ENCODE data around the gene SUPT20HL1. TPM values are rescaled to one million over a fixed set of nuclear protein-coding genes. Genes with fewer than 3 reads are reported as not detected.

SUPT20HL1 gene
- total RNA-seq, 4 donors from 2014 or later = 0.54 TPM; not detected in 3

DNA sequence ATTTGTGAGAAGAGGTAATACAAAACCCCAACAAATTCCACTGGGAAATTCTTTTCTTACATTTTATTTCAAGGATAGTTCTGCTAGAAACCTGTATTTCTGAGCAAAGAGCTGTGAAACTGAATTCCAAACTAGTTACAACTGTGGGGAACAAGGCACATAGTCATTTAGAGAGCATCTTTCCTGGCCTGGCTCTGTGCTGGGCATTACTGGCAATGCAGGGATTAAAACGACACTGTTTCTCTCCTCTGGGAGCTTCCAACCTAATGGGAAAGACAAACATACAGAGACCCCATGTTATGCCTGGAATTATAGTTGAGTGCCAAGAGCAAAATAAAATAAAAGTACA lies 36.5 kb downstream of the SUPT20HL1 start:
- H3K4me3 ChIP-seq = no peak overlapping the region
- H3K27me3 ChIP-seq = no peaks in the 10 kb centered on the region
- H3K36me3 ChIP-seq = no peaks in the 10 kb centered on the region
- H3K9me3 ChIP-seq = no peaks in the 10 kb centered on the region
- DNase-seq = no peak
- TF ChIP-seq CTCF (IDR thresholded peaks at IDR 0.05) = no peak
- no peak for TF ChIP-seq POLR2A (IDR thresholded peaks at IDR 0.05)
- H3K27ac ChIP-seq = no peak overlapping the region
- no peaks in the 10 kb centered on the region for H3K4me1 ChIP-seq

DNA sequence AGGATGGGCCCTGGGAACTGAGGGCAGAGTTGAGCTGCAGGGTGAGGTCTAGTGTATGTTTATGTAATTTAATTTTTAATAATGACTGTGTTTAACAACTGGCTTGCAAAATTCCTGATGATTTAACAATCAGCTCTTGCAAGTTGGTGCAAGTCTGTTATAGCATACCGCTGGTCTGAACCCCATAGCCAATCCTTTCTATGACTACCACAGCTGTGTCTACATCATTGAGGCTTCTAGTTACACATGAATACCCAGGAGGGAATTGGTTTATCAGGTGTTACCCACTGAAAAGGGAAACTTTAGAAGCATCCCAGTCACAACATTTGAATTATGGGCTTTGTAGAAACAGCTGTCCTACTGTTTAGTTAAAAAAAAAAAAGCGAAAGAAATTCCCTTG lies 38.3 kb downstream of the SUPT20HL1 start:
- DNase-seq = no peak
- no peaks in the 10 kb centered on the region for H3K27me3 ChIP-seq
- no peak overlapping the region for H3K27ac ChIP-seq
- H3K36me3 ChIP-seq = no peaks in the 10 kb centered on the region
- H3K4me3 ChIP-seq = no peak overlapping the region
- H3K9me3 ChIP-seq = no peaks in the 10 kb centered on the region
- no peaks in the 10 kb centered on the region for H3K4me1 ChIP-seq
- TF ChIP-seq CTCF (IDR thresholded peaks at IDR 0.05) (no peak), POLR2A (IDR thresholded peaks at IDR 0.05) (no peak)

DNA sequence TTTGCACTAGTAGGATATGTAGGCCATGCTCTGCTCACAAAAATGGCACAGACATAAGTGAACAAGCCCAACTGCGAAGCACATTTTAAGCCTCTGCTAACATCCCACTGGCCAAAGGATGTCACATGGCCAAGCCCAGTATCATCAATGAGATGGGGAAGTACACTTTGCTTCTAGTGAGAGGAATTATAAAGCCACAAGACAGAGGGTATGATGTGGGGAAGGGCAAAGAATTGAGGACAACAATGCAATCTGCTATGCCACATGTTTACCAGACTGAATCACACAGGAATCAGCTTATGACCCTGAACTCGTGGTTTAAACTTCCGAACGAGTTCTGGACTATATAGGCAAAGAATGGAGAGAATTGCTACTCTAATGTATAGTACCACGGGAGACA lies 39.1 kb downstream of the SUPT20HL1 start:
- TF ChIP-seq CTCF (IDR thresholded peaks at IDR 0.05) (no peak), POLR2A (IDR thresholded peaks at IDR 0.05) (no peak)

GRCh38 chrX:24405959-24406358 lies 45.5 kb downstream of the SUPT20HL1 start:
- Histone ChIP-seq H3K27ac (no peak overlapping the region), H3K4me1 (no peaks in the 10 kb centered on the region), H3K27me3 (no peaks in the 10 kb centered on the region), H3K9me3 (no peaks in the 10 kb centered on the region), H3K36me3 (no peaks in the 10 kb centered on the region), H3K4me3 (no peak overlapping the region)
- no peak for DNase-seq
- TF ChIP-seq CTCF (IDR thresholded peaks at IDR 0.05) (no peak), POLR2A (IDR thresholded peaks at IDR 0.05) (no peak)

More for the DNA sequence above, 39.1 kb downstream of the SUPT20HL1 start:
- Histone ChIP-seq H3K27ac (no peak overlapping the region), H3K4me3 (no peak overlapping the region), H3K4me1 (no peaks in the 10 kb centered on the region), H3K27me3 (no peaks in the 10 kb centered on the region), H3K36me3 (no peaks in the 10 kb centered on the region), H3K9me3 (no peaks in the 10 kb centered on the region)
- DNase-seq = no peak

Other genes starting within 250 kb of the SUPT20HL1 start
- gene ZFX, start 210.9 kb upstream of the SUPT20HL1 start, total RNA-seq = 10 to 100 TPM; 20.4 to 92.4 (median 43.4) TPM
- gene SUPT20HL2, start 46.6 kb upstream of the SUPT20HL1 start, total RNA-seq = not detected
- 10 to 100 TPM; 26.4 to 56.0 (median 32.5) TPM for gene PDK3, start 104.6 kb downstream of the SUPT20HL1 start, total RNA-seq

Measured in Peyer's patch (tissue), 4 donors.